Small intestine (tissue), 7 donors: ENCODE data around the gene KIF26B. TPM values are rescaled to one million over a fixed set of nuclear protein-coding genes. Genes with fewer than 3 reads are reported as not detected.
"Not testable (repeated sequence)": the region's sequence is repeated elsewhere in the genome, so short reads cannot be mapped to it uniquely, and the experiment has no call there.

Source experiments
- DNase-seq, 2 donors: peaks; one replicate each; pipeline versions ENCODE4 v3.0.0 to v3.0.0-alpha.2; 2013
- FAIRE-seq: peaks from 2 replicates; lab custom pipeline; 2012; peaks lifted over from hg19 to GRCh38; lab: Jason Lieb, UNC
- H3K27ac ChIP-seq, 3 donors: one replicate each; pipeline ENCODE4 v1.5.1; 2013; ENCODE audit warnings: low read length in 2 of 3, mild to moderate bottlenecking in 2 of 3, control low read depth in 1 of 3, inconsistent platforms in 1 of 3, low read depth in 1 of 3, moderate library complexity in 1 of 3
- H3K27me3 ChIP-seq, 3 donors: one replicate each; pipeline ENCODE4 v1.6.1; 2013; ENCODE audit warnings: low read length in 3 of 3, inconsistent platforms in 1 of 3; ENCODE audit not compliant: control insufficient read depth in 3 of 3, insufficient read depth in 3 of 3
- H3K36me3 ChIP-seq, 3 donors: one replicate each; pipeline ENCODE4 v1.6.1; 2013; ENCODE audit warnings: low read length in 3 of 3, inconsistent platforms in 1 of 3, low read depth in 1 of 3, mild to moderate bottlenecking in 1 of 3, moderate library complexity in 1 of 3; ENCODE audit not compliant: control insufficient read depth in 3 of 3, insufficient read depth in 2 of 3
- H3K4me1 ChIP-seq, 3 donors: one replicate each; pipeline ENCODE4 v1.6.1; 2013; ENCODE audit warnings: low read length in 2 of 3, inconsistent platforms in 1 of 3, low read depth in 1 of 3, mild to moderate bottlenecking in 1 of 3, moderate library complexity in 1 of 3; ENCODE audit not compliant: control insufficient read depth in 3 of 3, insufficient read depth in 2 of 3
- H3K4me3 ChIP-seq, 3 donors: one replicate each; pipeline ENCODE4 v1.5.1; 2013; ENCODE audit warnings: low read length in 3 of 3, control low read depth in 1 of 3, inconsistent platforms in 1 of 3, low read depth in 1 of 3, mild to moderate bottlenecking in 1 of 3, moderate library complexity in 1 of 3
- H3K9me3 ChIP-seq, 2 donors: one replicate each; pipeline ENCODE4 v1.6.1; 2013; ENCODE audit warnings: low read depth in 1 of 2, low read length in 1 of 2; ENCODE audit not compliant: control insufficient read depth in 2 of 2, insufficient read depth in 1 of 2
- WGBS, 3 donors: extraction: QIAGEN DNeasy Blood & Tissue Kit; methylation state at CpG; one replicate each; pipeline ENCODE4 v1.1.7; 2013; 5-methylcytosine and 5-hydroxymethylcytosine counted together
- polyA plus RNA-seq, 4 donors: library from polyadenylated mRNA; stranded (reverse) in 3 of 4; unstranded in 1 of 4; fragments of 200-250 nt in 3 of 4; fragments of 120-200 nt in 1 of 4; gene quantifications; one replicate each; pipeline versions ENCODE4 v1.2.1 to v1.2.3, GENCODE V29; 2013
- donor health status: healthy with polysubstance abuse.
- donor health status: control.
- donor health status: control.
- donor health status: Bipolar disorder and iron deficiency.
- donor health status: healthy.

KIF26B gene
- polyA plus RNA-seq, 4 donors, result 0.27 to 4.0 (median 1.3) TPM; not detected in 1

GRCh38 chr1:245313576-245313975 lies 158.8 kb downstream of the KIF26B start:
- no peak overlapping the region for H3K27ac ChIP-seq
- FAIRE-seq (no peak), DNase-seq (no peak)
- H3K27me3 ChIP-seq, result no peaks in the 10 kb centered on the region
- H3K4me3 ChIP-seq, result no peak overlapping the region
- H3K4me1 ChIP-seq, result no peaks in the 10 kb centered on the region
- no peaks in the 10 kb centered on the region for H3K9me3 ChIP-seq
- WGBS, 3 donors, result 91 to 93% (median 92%) methylated on average over 9 of the region's 9 CpGs
- no peaks in the 10 kb centered on the region for H3K36me3 ChIP-seq

- no peaks in the 10 kb centered on the region for H3K4me1 ChIP-seq
- H3K27ac ChIP-seq, result no peak overlapping the region
- FAIRE-seq (no peak), DNase-seq (no peak)
- no peaks in the 10 kb centered on the region for H3K9me3 ChIP-seq
- no peak overlapping the region for H3K4me3 ChIP-seq
- 82 to 94% (median 83%) methylated on average over 6 of the region's 6 CpGs for WGBS, 3 donors
- H3K27me3 ChIP-seq, result no peaks in the 10 kb centered on the region
- H3K36me3 ChIP-seq, result no peaks in the 10 kb centered on the region
Observed at GRCh38 chr1:245316784-245317183, 162.0 kb downstream of the KIF26B start.

- FAIRE-seq (no peak), DNase-seq (no peak)
- Histone ChIP-seq H3K4me3 (no peak overlapping the region), H3K9me3 (no peaks in the 10 kb centered on the region), H3K27ac (no peak overlapping the region), H3K36me3 (no peaks in the 10 kb centered on the region), H3K27me3 (no peaks in the 10 kb centered on the region), H3K4me1 (no peaks in the 10 kb centered on the region)
- WGBS, 3 donors, result 76 to 82% (median 78%) methylated on average over 5 of the region's 5 CpGs
Observed at GRCh38 chr1:245317217-245317616, 162.4 kb downstream of the KIF26B start.

- DNase-seq (no peak), FAIRE-seq (no peak)
- Histone ChIP-seq H3K4me1 (no peaks in the 10 kb centered on the region), H3K9me3 (no peaks in the 10 kb centered on the region), H3K36me3 (no peaks in the 10 kb centered on the region), H3K27me3 (no peaks in the 10 kb centered on the region), H3K4me3 (no peak overlapping the region), H3K27ac (no peak overlapping the region)
- WGBS, 3 donors, result 68 to 80% (median 70%) methylated on average over 4 of the region's 4 CpGs
Observed at GRCh38 chr1:245319094-245319493, 164.3 kb downstream of the KIF26B start.

- H3K36me3 ChIP-seq, result no peaks in the 10 kb centered on the region
- H3K4me1 ChIP-seq, result no peaks in the 10 kb centered on the region
- no peak for DNase-seq
- FAIRE-seq, result no peak
- H3K4me3 ChIP-seq, result no peak overlapping the region
- no peaks in the 10 kb centered on the region for H3K27me3 ChIP-seq
- no peaks in the 10 kb centered on the region for H3K9me3 ChIP-seq
- no peak overlapping the region for H3K27ac ChIP-seq
- WGBS, 3 donors, result 48 to 65% (median 50%) methylated on average over 4 of the region's 4 CpGs
Observed at GRCh38 chr1:245322673-245323072, 167.9 kb downstream of the KIF26B start.

- H3K4me1 ChIP-seq, FAIRE-seq: not testable (repeated sequence)
- WGBS, 3 donors, result 84 to 94% (median 88%) methylated on average over 2 of the region's 2 CpGs
Observed at GRCh38 chr1:245323765-245324164, 169.0 kb downstream of the KIF26B start.

GRCh38 chr1:245325922-245326795 lies 171.4 kb downstream of the KIF26B start:
- H3K27ac ChIP-seq, result no peak overlapping the region
- H3K4me1 ChIP-seq, result no peaks in the 10 kb centered on the region
- FAIRE-seq, result no peak
- DNase-seq, result no peak
- H3K4me3 ChIP-seq, result no peak overlapping the region
- 87 to 92% (median 88%) methylated on average over 16 of the region's 16 CpGs for WGBS, 3 donors
- no peaks in the 10 kb centered on the region for H3K36me3 ChIP-seq
- H3K9me3 ChIP-seq, result no peaks in the 10 kb centered on the region
- H3K27me3 ChIP-seq, result no peaks in the 10 kb centered on the region

More at GRCh38 chr1:245323765-245324164, 169.0 kb downstream of the KIF26B start:
- DNase-seq, H3K27ac ChIP-seq, H3K9me3 ChIP-seq, H3K4me3 ChIP-seq, H3K27me3 ChIP-seq, H3K36me3 ChIP-seq: not testable (repeated sequence)

- no peak for DNase-seq
- no peak overlapping the region for H3K4me3 ChIP-seq
- no peak for FAIRE-seq
- H3K27ac ChIP-seq, result no peak overlapping the region
- H3K36me3 ChIP-seq, result no peaks in the 10 kb centered on the region
- H3K4me1 ChIP-seq, result no peaks in the 10 kb centered on the region
- no peaks in the 10 kb centered on the region for H3K9me3 ChIP-seq
- 73 to 83% (median 81%) methylated on average over 3 of the region's 3 CpGs for WGBS, 3 donors
- H3K27me3 ChIP-seq, result no peaks in the 10 kb centered on the region
Observed at GRCh38 chr1:245327360-245327759, 172.6 kb downstream of the KIF26B start.
